Nephron progenitor cell (in vitro differentiated cells): ENCODE results near the gene FGF18.
"Not testable (repeated sequence)": the region's sequence is repeated elsewhere in the genome, so short reads cannot be mapped to it uniquely, and the experiment has no call there.

Source experiments
- DNase-seq: peaks from one replicate; pipeline ENCODE4 v3.0.0; 2021
- H3K27ac Mint-ChIP-seq: 2 replicates; pipeline ENCODE4 v1.8.0; 2021; ENCODE audit warnings: mild to moderate bottlenecking, moderate library complexity, mixed read lengths
- H3K27me3 Mint-ChIP-seq: 2 replicates; pipeline ENCODE4 v1.8.0; 2021; ENCODE audit warnings: mild to moderate bottlenecking, low read depth, mixed read lengths; ENCODE audit not compliant: poor library complexity
- H3K36me3 Mint-ChIP-seq: 2 replicates; pipeline ENCODE4 v1.8.0; 2021; ENCODE audit warnings: low read depth, mixed read lengths
- H3K4me1 Mint-ChIP-seq: 2 replicates; pipeline ENCODE4 v1.8.0; 2021; ENCODE audit warnings: mixed read lengths
- H3K4me3 Mint-ChIP-seq: 2 replicates; pipeline ENCODE4 v1.8.0; 2021; ENCODE audit warnings: mild to moderate bottlenecking, moderate library complexity, mixed read lengths
- H3K9me3 Mint-ChIP-seq: 2 replicates; pipeline ENCODE4 v1.8.0; 2021; ENCODE audit warnings: mild to moderate bottlenecking, moderate library complexity, mixed read lengths
- CTCF ChIP-seq: fragments of 200-600 bp; sonication (generic); IDR thresholded peaks from 2 replicates; pipeline ENCODE4 v1.5.0; 2021; ENCODE audit warnings: antibody characterized with exemption

The FGF18 gene

DNA sequence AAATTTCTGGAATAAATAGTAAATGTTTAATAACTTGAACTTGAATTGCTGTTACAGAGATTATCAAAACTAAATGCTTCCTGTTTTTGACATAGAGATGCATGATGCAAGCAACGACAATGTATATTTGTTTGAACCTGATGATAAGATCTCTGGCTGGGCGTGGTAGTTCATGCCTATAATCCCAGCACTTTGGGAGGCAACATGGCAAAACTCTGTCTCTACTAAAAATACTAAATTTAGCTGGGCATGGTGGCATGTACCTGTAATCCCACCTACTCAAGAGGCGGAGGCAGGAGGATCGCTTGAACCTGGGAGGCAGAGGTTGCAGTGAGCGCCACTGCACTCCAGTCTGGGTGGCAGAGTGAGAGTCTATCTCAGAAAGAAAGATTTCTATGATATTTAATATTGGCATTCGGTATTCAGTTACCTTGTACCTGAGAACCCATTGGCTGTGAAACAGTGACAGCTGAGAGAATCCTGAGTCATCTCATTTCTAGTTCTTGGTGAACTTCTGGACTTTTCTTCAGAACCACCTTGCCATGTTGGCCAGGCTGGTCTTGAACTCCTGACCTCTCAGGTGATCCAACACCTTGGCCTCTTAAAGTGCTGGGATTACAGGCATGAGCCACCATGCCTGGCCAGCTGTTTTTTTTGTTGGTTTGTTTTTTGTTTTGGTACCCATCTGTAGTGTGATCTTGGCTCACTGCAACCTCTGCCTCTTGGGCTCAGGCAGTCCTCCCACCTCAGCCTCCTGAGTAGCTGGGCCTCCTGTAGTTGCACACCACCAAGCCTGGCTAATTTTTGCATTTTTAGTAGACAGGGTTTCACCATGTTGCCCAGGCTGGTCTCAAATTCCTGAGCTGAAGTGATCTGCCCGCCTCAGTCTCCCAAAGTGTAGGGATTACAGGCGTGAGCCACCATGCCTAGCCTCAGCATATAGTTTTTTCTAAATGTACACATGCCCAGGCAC, 10.0 kb upstream of the FGF18 start:
- H3K36me3 Mint-ChIP-seq = peaks cover 93% of the 10 kb centered on the region
- DNase-seq = no peak

GRCh38 chr5:171410181-171410580, 9.3 kb upstream of the FGF18 start:
- no peak for TF ChIP-seq CTCF
- Mint-ChIP-seq H3K9me3 (peaks cover 5% of the 10 kb centered on the region), H3K27ac (no peak overlapping the region), H3K4me3 (no peak overlapping the region), H3K4me1 (no peaks in the 10 kb centered on the region), H3K36me3 (peaks cover 86% of the 10 kb centered on the region), H3K27me3 (no peaks in the 10 kb centered on the region)
- DNase-seq = no peak

More for the DNA sequence above, 10.0 kb upstream of the FGF18 start:
- Mint-ChIP-seq H3K4me1 (no peaks in the 10 kb centered on the region), H3K4me3 (no peak overlapping the region), H3K27me3 (no peaks in the 10 kb centered on the region), H3K9me3 (peaks cover 12% of the 10 kb centered on the region), H3K27ac (peak overlapping the region; percentile 42)
- no peak for TF ChIP-seq CTCF

GRCh38 chr5:171412186-171412585, 7.3 kb upstream of the FGF18 start:
- no peak overlapping the region for H3K4me3 Mint-ChIP-seq
- DNase-seq = no peak
- H3K27me3 Mint-ChIP-seq = peaks cover 4% of the 10 kb centered on the region
- peaks cover 3% of the 10 kb centered on the region for H3K4me1 Mint-ChIP-seq
- no peak for TF ChIP-seq CTCF
- H3K27ac Mint-ChIP-seq = no peak overlapping the region
- no peaks in the 10 kb centered on the region for H3K9me3 Mint-ChIP-seq
- H3K36me3 Mint-ChIP-seq = peaks cover 66% of the 10 kb centered on the region

DNA sequence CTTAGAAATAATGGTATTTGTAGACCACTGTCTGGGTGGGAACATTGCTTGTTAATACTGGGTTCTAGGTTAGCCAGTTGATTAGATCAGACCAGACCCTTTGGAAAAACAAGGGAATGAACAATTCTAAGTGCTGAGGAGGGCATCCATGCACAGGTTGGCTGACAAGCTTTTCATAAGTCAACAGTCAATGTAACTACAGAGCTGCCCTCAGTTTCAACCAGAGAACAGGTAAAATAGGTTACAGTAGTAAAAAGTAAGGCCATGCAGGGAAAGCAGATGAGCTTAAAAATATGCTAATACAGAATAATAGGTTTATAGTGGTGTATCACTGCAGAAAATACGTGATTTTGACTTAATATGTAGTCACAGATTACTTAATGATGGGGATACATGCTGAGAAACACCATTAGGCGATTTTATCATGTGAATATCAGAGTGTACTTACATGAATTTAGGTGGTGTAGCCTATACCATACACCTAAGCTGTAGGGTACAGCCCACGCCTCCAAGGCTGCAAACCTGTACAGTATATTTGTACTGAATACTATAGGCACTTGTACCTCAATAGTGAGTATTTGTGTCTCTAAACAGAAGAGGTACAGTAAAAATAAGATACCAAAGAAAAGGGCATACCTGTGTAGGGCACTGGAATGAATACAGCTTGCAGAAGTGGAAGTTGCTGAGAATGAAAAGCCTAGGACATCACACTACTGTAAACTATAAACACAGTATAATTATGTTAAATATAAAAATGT, 6.1 kb upstream of the FGF18 start:
- no peak overlapping the region for H3K4me3 Mint-ChIP-seq

GRCh38 chr5:171413993-171414392, 5.5 kb upstream of the FGF18 start:
- Mint-ChIP-seq H3K4me1 (peaks cover 17% of the 10 kb centered on the region), H3K36me3 (peaks cover 48% of the 10 kb centered on the region), H3K27ac (peak overlapping the region; percentile 83)
- DNase-seq, H3K27me3 Mint-ChIP-seq, H3K9me3 Mint-ChIP-seq, H3K4me3 Mint-ChIP-seq: not testable (repeated sequence)

More for the DNA sequence above, 6.1 kb upstream of the FGF18 start:
- no peak for TF ChIP-seq CTCF
- H3K27me3 Mint-ChIP-seq = peaks cover 4% of the 10 kb centered on the region
- H3K27ac Mint-ChIP-seq = no peak overlapping the region
- H3K9me3 Mint-ChIP-seq = no peaks in the 10 kb centered on the region
- H3K36me3 Mint-ChIP-seq = peaks cover 55% of the 10 kb centered on the region
- DNase-seq = no peak
- H3K4me1 Mint-ChIP-seq = peaks cover 14% of the 10 kb centered on the region

- Mint-ChIP-seq H3K36me3 (peaks cover 40% of the 10 kb centered on the region), H3K27ac (no peak overlapping the region), H3K27me3 (peaks cover 4% of the 10 kb centered on the region), H3K9me3 (no peaks in the 10 kb centered on the region), H3K4me1 (peaks cover 19% of the 10 kb centered on the region), H3K4me3 (no peak overlapping the region)
- no peak for DNase-seq
- TF ChIP-seq CTCF = no peak
Observed at GRCh38 chr5:171415115-171415730, 4.2 kb upstream of the FGF18 start.
